Measurements from ENCODE around the gene RHOBTB3. TPM values are rescaled to one million over a fixed set of nuclear protein-coding genes. Genes with fewer than 3 reads are reported as not detected.

Gene RHOBTB3
- total RNA-seq, 1 experiment from 2014 or later: 6.8 TPM

DNA sequence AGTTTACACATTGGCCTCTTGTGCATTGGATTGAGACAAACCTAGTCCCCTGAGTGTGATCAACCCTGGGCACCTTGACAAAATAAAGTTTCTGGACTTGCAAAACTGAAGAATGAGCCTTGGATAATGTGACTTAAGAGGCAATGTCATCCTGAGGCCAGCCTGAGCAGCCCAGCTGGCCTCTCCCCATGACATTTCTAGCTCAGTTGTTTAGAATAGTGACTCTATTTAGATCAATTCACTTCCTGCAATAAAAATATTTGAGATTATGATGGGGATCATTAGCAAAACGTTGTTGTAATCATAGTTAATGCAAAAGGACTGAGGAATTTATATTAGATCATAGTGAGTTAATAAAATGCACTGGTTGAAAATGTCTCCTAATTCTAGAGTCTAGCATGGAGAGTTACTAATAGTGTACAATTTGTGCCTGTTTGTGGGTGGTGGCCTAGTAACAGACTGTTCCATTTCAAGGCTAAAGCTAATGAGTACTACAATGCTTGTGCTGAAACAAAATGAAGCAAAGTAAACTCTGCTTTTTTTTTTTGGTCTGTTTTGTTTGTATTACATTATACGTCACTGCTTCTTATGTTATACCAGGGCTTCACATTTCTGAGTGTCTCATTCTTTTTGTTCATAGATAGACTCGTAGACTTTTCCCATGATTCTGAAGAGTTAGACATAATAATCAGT is 10.9 kb upstream of the RHOBTB3 start:
- Histone ChIP-seq H3K27me3 (ENCODE audit: insufficient read depth, low read length) (no peaks in the 10 kb centered on the region), H3K14ac (ENCODE audit: insufficient read depth, low read length) (no peak overlapping the region), H2BK5ac (ENCODE audit: insufficient read length, low read length) (no peak overlapping the region), H4K5ac (ENCODE audit: insufficient read length, low read depth, low read length) (no peak overlapping the region), H3K79me1 (ENCODE audit: insufficient read depth, low read depth, low read length, poor library complexity, severe bottlenecking) (no peaks in the 10 kb centered on the region), H2BK120ac (ENCODE audit: low read depth, low read length, poor library complexity, severe bottlenecking) (no peak overlapping the region), H2AK5ac (ENCODE audit: insufficient read length, low read length) (no peak overlapping the region), H4K8ac (replicated peaks; ENCODE audit: insufficient read length, low read depth, low read length) (no peak overlapping the region), H2BK12ac (ENCODE audit: insufficient read length, low read depth, low read length) (no peak overlapping the region), H3K56ac (ENCODE audit: insufficient read length, low read depth, low read length) (no peak overlapping the region), H3K4me2 (ENCODE audit: insufficient read depth, insufficient read length, low read length) (no peak overlapping the region), H3K4ac (ENCODE audit: low read depth, low read length) (no peak overlapping the region), H2AFZ (ENCODE audit: low read length) (no peak overlapping the region), H3K23me2 (ENCODE audit: insufficient read length, low read depth, low read length, poor library complexity, severe bottlenecking) (no peaks in the 10 kb centered on the region), H3K9ac (ENCODE audit: extremely low read depth, insufficient read length, low read length) (no peak overlapping the region), H4K20me1 (ENCODE audit: control insufficient read depth, insufficient read depth, insufficient read length) (no peaks in the 10 kb centered on the region), H2BK15ac (ENCODE audit: low read depth, low read length) (no peak overlapping the region), H4K91ac (ENCODE audit: insufficient read length, low read depth, low read length) (no peak overlapping the region), H3K4me1 (ENCODE audit: insufficient read depth, low read length) (no peaks in the 10 kb centered on the region), H3K23ac (ENCODE audit: insufficient read length, low read depth, low read length) (no peak overlapping the region), H3T11ph (ENCODE audit: low read length) (no peak overlapping the region), H3K27ac (ENCODE audit: insufficient read length, low read depth, low read length) (no peak overlapping the region), H3K18ac (ENCODE audit: insufficient read length, low read depth, low read length) (no peak overlapping the region), H2BK20ac (ENCODE audit: low read depth, low read length, poor library complexity, severe bottlenecking) (no peak overlapping the region), H3K9me3 (ENCODE audit: control insufficient read depth, low read depth, low read length) (no peaks in the 10 kb centered on the region), H3K79me2 (ENCODE audit: insufficient read depth, low read length) (no peaks in the 10 kb centered on the region)
- Mint-ChIP-seq H3K27me3 (ENCODE audit: low read depth) (no peaks in the 10 kb centered on the region), H3K36me3 (ENCODE audit: insufficient read depth in 1 of 3, low read depth in 3 of 3) (no peaks in the 10 kb centered on the region; a peak in 1 of 7 replicates), H3K27ac (no peak overlapping the region), H3K4me1 (peaks cover 5 to 11% of the 10 kb centered on the region in 2 experiments; a peak in 1 of 4 replicates), H3K9me3 (no peaks in the 10 kb centered on the region), H3K4me3 (no peak overlapping the region)
- TF ChIP-seq, protein P1, sequence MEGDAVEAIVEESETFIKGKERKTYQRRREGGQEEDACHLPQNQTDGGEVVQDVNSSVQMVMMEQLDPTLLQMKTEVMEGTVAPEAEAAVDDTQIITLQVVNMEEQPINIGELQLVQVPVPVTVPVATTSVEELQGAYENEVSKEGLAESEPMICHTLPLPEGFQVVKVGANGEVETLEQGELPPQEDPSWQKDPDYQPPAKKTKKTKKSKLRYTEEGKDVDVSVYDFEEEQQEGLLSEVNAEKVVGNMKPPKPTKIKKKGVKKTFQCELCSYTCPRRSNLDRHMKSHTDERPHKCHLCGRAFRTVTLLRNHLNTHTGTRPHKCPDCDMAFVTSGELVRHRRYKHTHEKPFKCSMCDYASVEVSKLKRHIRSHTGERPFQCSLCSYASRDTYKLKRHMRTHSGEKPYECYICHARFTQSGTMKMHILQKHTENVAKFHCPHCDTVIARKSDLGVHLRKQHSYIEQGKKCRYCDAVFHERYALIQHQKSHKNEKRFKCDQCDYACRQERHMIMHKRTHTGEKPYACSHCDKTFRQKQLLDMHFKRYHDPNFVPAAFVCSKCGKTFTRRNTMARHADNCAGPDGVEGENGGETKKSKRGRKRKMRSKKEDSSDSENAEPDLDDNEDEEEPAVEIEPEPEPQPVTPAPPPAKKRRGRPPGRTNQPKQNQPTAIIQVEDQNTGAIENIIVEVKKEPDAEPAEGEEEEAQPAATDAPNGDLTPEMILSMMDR (conservative IDR thresholded peaks at IDR 0.05): no peak
- WGBS (ENCODE audit: extremely low coverage, insufficient read length, low lambda C conversion rate): no CpG with 5 or more reads among the region's 3 CpGs
- no peak for DNase-seq
